ENCODE data around the gene TMEM39B.
A peak's percentile ranks its signal among the peaks of the same experiment; 100 is the strongest.
"Not testable (repeated sequence)": the region's sequence is repeated elsewhere in the genome, so short reads cannot be mapped to it uniquely, and the experiment has no call there.

The TMEM39B gene

DNA sequence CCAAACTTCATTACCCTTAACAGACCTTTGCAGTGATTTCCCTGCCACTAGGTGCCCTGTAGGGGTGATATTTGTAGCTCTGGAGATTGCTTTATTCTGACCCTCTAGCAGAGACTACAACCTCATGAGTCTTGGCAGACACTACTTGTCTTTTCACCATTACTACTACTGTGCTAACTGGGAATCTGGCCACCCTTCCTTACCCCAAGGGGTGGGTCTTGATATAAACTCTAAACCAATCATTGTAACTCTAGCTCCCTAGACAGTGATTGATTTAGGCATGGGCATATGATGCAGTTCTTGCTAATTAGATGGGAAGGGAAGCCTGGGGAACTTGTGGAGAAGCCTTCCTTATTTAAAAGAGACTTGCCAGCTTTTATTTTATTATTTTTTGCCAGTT is 39.0 kb downstream of the TMEM39B start:
- no peak for DNase-seq (ENCODE audit: low read depth in 2 of 2)

DNA sequence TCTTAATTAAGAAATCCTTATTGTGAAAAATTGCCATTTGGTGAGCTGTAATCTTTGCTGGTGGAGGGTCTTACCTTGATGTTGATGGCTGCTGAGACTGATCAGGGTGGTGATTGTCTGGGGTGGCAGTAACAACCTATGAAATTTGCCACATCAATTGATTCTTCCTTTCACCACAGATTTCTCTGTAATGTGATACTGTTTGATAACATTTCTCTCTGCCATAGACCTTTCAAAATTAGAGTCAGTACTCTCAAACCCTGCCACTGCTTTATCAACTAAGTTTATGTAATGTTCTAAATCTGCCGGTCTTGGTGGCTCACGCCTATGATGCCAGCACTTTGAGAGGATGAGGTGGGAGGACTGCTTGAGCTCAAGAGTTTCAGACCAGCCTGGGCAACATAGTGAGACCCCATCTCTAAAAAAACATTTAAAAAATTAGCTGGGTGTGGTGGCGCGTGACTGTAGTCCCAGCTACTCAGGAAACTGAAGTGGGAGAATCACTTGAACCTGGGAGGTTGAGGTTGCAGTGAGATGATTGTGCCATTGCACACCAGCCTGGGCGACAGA is 40.2 kb downstream of the TMEM39B start:
- no peak for DNase-seq (ENCODE audit: low read depth in 2 of 2)

DNA sequence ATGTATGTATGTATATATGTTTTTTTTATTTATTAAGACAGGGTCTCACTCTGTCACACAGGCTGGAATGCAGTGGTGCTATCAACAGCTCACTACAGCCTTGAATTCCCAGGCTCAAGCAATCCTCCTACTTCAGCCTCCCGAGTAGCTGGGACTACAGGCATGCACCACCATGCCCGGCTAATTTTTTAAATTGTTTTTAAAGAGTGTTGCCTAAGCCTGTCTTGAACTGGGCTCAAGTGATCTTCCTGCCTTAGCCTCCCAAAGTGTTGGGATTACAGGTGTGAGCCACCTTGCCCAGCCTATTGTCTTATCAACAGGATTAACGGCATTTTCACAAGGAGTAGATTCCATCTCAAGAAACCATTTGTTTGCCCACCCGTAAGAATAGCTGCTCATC is 40.7 kb downstream of the TMEM39B start:
- not testable (repeated sequence) for DNase-seq (ENCODE audit: low read depth in 2 of 2)

DNA sequence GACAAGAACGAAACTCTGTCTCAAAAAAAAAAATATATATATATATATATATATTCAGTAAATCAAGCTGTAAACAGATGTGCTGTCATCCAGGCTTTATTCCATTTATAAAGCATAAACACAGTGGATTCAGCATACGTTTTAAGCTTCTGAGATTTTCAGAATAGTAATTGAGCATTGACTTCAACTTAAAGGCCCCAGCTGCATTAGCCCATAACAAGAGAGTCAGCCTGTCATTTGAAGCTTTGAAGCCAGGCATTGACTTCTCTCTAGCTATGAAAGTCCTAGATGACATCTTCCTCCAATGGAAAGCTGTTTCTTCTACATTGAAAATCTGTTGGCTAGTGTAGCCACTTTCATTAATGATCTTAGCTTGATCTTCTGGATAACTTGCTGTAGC is 41.7 kb downstream of the TMEM39B start:
- no peak for DNase-seq (ENCODE audit: low read depth in 2 of 2)

DNA sequence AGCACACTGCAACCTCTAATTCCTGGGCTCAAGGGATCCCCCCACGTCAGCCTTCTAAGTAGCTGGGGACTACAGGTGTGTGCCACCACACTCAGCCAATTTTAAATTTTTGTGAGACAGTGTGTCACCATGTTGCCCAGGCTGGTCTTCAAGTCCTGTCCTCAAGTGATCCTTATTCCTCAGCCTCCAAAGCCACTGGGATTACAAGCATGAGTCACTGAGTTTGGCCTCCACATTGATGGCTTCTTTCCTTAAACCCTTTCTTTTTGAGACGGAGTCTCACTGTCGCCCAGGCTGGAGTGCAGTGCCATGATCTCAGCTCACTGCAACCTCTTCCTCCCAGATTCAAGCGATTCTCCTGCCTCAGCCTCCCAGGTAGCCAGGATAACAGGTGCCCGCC is 42.8 kb downstream of the TMEM39B start:
- DNase-seq (ENCODE audit: low read depth in 2 of 2), result no peak

DNA sequence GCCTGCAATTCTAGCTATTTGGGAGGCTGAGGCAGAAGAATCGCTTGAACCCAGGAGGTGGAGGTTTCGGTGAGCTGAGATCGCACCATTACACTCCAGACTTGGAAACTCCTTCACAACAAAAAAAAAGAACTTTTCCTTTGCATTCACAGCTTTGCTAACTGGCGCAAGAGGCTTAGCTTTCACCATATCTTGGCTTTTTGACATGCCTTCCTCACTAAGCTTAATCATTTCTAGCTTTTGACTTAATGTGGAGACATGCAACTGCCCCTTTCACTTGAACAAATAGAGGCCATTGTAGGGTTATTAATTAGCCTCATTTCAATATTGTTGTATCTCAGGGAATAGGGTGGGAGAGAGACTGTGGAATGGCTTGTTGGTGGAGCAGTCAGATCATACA is 43.8 kb downstream of the TMEM39B start:
- DNase-seq (ENCODE audit: low read depth in 2 of 2), result no peak

DNA sequence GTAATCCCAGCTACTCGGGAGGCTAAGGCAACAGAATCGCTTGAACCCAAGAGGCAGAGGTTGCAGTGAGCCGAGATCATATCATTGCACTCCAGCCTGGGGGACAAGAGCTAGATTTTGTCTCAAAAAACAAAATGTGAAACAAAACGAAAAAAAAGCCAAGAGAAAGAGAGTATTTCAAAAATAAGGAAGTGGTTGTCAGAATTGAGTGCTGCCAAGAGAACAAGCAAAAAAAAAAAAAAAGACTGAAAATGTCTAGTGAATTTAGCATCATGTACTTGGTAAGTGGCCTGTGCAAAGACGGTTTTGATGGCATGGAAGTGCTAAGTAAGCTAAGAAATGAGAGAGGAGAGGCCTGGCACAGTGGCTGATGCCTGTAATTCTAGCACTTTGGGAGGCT is 49.4 kb downstream of the TMEM39B start:
- DNase-seq (ENCODE audit: low read depth in 2 of 2), result no peak

DNA sequence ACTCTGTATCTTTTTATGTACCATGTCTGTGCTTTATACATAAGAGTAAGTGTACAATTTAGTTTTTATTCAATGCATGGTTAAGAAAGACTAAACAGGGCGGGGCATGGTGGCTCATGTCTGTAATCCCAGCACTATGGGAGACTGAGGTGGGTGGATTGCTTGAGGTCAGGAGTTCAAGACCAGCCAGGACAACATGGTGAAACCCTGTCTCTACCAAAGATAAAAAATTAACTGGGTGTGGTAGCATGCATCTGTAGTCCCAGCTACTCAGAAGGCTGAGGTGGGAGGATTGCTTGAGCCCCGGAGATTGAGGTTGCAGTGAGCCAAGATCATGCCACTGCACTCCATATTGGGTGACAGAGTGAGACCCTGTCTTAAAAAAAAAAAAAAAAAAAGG is 50.6 kb downstream of the TMEM39B start:
- not testable (repeated sequence) for DNase-seq (ENCODE audit: low read depth in 2 of 2)

DNA sequence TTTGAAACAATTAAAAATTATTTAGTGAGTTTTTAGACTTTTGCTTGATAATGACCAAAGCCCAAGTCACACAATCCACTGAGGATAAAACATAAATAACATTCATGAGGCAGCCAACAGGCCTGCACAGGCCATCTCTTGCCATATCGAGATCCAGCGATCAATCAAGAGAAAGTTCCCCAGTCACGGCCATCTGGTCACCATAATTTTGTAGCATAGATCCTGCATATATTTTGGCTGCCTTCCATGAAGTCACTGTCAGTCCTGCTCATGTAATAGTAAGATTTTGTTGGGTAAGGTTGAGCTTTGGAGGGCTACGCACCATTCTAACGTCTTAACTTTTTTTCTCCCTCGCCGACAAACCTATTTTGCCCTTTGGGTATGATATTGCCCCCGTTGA is 52.6 kb downstream of the TMEM39B start:
- no peak for DNase-seq (ENCODE audit: low read depth in 2 of 2)

DNA sequence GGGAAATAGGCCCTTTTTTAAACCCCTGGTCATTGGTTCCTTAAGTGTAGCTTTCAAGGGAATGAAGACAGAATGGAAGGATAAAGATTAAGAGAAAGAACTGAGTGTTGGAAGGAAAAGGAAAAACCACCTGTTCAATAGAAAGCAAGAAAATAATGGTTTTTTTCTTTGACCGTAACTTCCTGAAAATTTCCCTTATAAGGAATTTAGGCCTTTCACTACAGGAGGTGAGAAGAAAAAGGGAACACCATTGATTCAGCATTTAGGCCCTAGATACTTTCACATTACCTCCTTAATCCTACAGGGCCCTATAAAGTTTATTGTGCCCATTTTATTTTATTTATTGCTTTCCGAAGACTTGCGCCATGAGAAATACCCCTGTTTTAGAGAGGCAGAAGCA is 54.0 kb downstream of the TMEM39B start:
- no peak for DNase-seq (ENCODE audit: low read depth in 2 of 2)

DNA sequence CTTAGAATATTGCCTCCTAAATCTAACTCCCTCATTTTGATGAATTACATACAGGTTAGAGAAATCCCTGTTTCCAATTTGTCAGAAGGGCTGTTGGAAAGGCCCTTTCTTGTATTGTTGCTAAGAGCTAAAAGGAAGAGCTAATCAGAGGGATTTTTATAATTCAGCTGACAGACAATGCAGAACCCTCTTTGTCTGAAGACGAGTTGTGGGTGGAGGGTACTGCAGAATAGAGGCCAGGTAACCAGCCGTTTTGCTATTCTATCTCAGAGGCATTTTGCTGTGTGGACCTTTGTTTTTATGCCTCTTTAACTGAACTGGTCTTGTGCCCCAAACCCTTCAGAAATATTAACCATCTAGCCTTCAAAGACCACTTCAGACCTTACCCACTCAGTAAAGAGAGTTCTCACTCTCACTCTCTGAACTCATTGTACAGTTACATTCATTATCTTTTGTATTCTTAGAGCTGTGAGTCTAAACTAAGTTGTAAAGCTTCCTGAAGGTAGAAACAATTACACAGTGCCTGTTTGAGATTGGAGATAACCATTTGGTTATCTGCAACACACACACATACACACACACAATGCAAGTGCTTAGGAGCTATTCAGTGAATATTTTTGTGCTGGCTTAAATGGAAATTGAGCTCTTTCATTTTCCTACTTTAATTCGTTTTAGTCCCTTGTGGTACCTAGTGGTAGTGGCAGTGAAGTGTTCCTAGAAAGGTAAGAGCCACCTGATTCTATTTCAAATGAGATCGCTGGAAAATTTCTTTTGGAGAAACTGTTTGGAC is 54.9 kb downstream of the TMEM39B start:
- DNase-seq (ENCODE audit: low read depth in 2 of 2), result no peak

DNA sequence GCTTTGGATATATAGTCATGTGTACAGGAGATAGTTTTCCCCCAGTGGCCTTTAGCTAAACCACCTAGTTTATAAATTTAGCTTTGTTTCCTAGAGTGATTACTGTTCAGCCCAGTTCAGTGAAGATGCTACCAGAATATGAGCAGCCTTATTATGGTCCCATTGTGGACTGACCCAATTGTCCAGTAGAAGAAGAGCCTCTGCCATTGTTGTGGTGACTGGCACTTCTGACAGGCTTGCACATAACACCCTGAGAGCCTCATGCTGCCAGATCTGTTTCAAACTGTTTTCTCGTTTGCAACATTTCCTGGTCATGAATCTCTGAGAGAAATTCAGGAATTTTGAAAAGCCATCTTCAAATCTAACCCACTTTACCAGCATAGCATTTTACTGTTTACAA is 55.7 kb downstream of the TMEM39B start:
- no peak for DNase-seq (ENCODE audit: low read depth in 2 of 2)

DNA sequence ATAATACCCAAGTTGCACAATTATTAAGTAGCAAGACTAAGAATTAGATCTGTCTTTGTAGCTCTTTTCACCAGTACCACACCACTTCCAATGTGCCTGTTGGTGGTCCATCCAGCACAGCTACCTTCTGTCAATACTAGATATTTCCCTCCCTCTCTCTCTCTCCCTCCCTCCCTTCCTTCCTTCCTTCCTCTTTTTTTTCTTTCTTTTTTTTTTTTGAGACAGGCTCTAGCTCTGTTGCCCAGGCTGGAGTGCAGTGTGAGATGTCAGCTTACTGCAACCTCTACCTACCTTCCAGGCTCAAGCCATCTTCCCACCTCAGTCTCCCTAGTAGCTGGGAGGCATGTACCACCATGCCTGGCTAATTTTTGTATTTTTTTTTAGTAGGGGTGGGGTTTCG is 56.2 kb downstream of the TMEM39B start:
- DNase-seq (ENCODE audit: low read depth in 2 of 2), result no peak

DNA sequence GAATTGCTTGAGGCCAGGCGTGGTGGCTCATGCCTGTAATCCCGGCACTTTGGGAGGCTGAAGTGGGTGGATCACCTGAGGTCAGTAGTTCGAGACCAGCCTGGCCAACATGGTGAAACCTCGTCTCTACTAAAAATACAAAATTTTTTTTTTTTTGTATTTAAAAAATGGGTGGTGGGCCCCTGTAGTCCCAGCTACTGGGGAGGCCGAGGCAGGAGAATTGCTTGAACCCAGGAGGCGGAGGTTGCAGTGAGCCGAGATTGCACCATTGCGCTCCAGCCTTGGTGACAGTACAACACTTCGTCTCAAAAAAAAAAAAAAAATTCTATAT is 61.2 kb downstream of the TMEM39B start:
- not testable (repeated sequence) for DNase-seq (ENCODE audit: low read depth in 2 of 2)

DNA sequence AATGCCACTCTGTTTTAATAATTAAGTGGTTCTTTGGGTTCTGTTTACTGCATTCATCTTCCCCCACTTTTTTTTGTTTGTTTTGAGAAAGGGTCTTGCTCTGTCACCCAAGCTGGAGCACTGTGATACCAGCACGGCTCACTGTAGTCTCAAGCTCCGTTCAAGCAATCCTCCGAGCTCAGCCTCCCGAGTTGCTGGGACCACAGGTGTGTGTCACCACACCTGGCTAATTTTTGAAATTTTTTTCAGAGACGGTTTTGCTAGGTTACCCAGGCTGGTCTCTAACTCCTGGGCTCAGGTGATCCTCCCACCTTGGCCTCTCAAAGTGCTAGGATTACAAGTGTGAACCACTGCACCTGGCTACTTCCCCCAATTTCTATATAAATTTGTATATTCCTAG is 64.4 kb downstream of the TMEM39B start:
- DNase-seq (ENCODE audit: low read depth in 2 of 2), result no peak

DNA sequence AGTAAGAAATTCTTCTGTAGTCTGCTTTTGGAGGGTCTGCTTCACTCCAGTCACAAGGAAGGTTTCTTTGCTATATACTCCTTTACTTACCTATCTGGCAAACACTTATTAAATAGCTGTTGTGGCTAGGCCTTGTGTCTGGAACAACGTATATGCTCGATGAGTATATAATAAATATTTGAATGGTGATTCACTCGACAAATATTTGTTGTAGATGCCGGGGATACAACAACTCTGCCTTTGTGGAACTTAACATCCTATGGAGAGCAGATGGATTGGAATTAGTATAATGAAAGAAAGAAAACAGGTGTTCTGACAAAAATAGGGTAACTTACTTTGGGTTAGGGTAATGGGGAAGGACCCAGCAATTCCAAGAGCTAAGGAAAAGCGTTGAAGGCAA is 66.2 kb downstream of the TMEM39B start:
- DNase-seq (ENCODE audit: low read depth in 2 of 2), result peak in 1 of 2 experiments; percentile 26

DNA sequence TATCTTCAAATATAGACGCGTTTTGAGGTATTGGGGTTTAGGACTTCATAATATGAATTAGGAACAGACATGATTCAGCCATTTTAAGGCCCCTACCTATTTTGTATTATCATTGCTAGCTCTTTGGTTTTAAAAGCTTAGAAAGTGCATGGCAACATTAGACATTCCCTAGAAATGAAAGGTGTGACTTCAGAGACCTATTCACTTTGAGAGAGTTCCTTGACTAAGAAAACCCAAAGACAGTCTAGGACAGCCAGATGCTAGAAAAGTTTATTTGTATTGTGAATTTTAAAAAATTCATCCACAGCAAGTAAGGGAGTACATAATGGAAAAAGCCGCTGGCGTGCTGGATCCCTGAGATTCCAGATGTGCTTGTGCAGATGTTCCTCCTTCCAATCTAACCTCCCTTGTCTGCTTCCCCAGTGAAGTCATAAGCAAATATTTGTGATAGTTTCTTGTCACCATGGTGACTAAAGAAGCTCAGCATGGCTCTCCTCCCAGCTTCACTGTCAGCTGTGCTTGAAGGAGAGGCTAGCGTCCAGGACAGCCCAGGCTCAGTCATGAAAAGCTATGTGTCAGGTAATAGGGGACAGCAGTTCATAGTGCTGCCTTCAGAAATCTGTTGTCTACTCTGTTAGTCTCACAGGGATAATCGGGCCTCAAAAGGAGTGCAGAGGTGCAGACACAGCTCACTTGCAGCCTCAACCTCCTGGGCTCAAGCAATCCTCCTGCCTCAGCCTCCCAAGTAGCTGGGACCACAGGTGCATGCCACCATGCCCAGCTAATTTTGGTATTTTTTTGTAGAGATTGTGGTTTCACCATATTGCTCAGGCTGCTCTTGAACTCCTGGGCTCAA is 69.9 kb downstream of the TMEM39B start:
- DNase-seq (ENCODE audit: low read depth in 2 of 2), result peak; percentile 44 to 52

DNA sequence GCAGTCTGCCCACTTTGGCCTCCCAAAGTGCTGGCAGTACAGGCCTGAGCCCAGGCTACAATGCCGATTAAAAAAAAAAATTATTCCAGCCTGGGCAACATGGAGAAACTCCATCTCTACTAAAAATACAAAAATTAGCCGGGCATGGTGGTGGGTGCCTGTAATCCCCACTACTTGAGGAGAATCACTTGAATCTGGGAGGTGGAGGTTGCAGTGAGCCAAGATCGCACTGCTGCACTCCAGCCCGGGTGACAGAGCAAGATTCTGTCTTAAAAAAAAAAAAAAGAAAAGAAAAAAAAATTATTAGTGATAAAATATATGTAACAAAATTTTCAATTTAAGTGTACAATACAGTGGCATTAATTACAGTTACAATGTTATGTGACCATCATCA is 70.6 kb downstream of the TMEM39B start:
- not testable (repeated sequence) for DNase-seq (ENCODE audit: low read depth in 2 of 2)

DNA sequence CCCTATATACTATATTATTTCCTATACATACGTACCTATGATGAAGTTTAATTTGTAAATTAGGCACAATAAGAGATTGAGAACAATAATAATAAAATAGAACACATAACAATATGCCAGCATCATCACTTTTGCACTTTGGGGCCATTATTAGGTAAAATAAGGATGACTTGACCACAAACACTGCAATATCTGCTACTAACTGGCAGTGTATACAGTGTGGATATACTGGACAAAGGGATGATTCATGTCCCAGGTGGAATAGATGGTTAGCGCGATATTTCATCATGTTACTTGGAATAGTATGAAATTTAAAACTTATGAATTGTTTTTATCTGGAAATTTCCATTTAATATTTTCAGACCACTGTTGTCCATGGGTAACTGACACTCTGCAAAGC is 71.3 kb downstream of the TMEM39B start:
- no peak for DNase-seq (ENCODE audit: low read depth in 2 of 2)

DNA sequence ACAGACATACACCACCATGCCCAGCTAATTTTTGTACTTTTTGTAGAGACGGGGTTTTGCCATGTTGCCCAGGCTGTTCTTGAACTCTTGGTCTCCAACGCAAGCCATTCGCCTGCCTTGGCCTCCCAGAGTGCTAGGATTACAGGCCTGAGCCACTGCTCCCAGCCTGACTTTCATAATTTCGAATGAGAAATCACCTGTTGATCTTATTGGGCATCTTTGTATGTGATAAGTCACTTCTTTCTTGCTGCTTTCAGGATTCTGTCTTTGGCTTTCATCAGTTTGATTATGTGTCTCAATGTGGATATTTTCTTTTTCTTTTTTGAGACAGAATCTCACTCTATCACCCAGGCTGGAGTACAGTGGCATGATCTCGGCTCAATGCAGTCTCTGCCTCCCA is 75.1 kb downstream of the TMEM39B start:
- DNase-seq (ENCODE audit: low read depth in 2 of 2), result not testable (repeated sequence)

DNA sequence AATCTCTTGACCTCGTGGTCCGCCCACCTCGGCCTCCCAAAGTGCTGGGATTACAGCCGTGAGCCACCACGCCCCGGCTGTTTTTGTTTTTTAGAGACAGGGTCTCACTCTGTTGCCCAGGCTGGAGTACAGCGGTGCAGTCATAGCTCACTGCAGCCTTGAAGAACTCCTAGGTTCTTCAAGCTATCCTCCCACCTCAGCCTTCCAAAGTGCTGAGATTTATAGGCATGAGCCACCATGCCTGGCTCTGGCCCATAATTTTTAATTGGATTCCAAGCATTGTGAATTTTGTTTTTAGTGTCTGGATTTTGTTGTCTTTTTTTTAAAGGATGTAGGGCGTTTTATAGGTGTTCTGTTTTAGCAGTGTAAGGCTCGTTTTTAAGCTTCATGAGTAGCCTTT is 78.1 kb downstream of the TMEM39B start:
- DNase-seq (ENCODE audit: low read depth in 2 of 2), result no peak

DNA sequence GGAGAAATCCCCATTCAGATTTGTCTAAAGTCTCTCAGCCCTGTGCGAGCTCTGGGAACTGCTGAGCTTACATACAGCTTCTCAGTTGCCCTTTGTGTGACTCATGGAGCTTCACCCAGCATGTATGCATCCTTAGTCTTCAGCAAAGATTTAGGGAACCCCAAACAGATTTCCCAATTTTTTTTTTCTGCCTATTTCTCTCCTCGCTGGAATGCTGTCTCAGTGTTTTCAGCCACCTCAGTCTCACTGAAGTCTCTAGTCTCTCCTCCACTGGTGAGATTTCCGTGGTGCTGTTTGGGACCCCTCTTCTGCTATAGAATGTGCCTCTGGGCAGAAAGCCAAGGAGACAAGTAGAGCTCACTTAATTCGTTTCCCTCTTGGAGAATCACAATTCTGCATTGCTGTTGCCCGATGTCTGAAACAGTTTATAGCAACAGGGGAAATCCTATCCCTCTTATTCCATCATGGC is 78.6 kb downstream of the TMEM39B start:
- peak; percentile 55 to 57 for DNase-seq (ENCODE audit: low read depth in 2 of 2)
